H1 (cell line): ENCODE results near the gene RNF5. TPM values are rescaled to one million over a fixed set of nuclear protein-coding genes. Genes with fewer than 3 reads are reported as not detected.

Experiments used
- CTCF ChIA-PET: fragments of 300-600 bp; sonication (Branson Sonifier 250); formaldehyde crosslinking; loops from one replicate; lab custom pipeline; 2021; ENCODE audit not compliant: partially characterized antibody; lab: Charles Lee
- POLR2A ChIA-PET: fragments of 300-600 bp; sonication (Branson Sonifier 250); formaldehyde crosslinking; loops from one replicate; lab custom pipeline; 2021; ENCODE audit warnings: inconsistent platforms; ENCODE audit not compliant: partially characterized antibody; lab: Charles Lee
- DNase-seq, 2 experiments: peaks; one replicate each; pipeline versions ENCODE4 v3.0.0 to v3.0.0-alpha.2; 2010 to 2022; ENCODE audit warnings: low spot score in 2 of 2, low read depth in 1 of 2, mixed read lengths in 1 of 2
- FAIRE-seq: peaks from 2 replicates; lab custom pipeline; 2011; peaks lifted over from hg19 to GRCh38; lab: Jason Lieb, UNC
- H2AFZ ChIP-seq: 2 replicates; pipeline ENCODE4 v1.8.1; 2012; ENCODE audit warnings: low read length, inconsistent platforms
- H2AK5ac ChIP-seq: 2 replicates; pipeline ENCODE4 v1.6.1; 2013; ENCODE audit warnings: low read depth, low read length
- H2BK120ac ChIP-seq: replicated peaks from 2 replicates; pipeline ENCODE3; 2013; ENCODE audit warnings: low read depth, low read length, inconsistent platforms
- H2BK12ac ChIP-seq: 2 replicates; pipeline ENCODE4 v1.6.1; 2013; ENCODE audit warnings: low read depth, low read length
- H2BK15ac ChIP-seq: 2 replicates; pipeline ENCODE4 v1.6.1; 2013; ENCODE audit warnings: low read length
- H2BK20ac ChIP-seq: 2 replicates; pipeline ENCODE4 v1.6.1; 2013; ENCODE audit warnings: low read length
- H2BK5ac ChIP-seq: 2 replicates; pipeline ENCODE4 v1.6.1; 2013; ENCODE audit warnings: low read depth, low read length
- H3K14ac ChIP-seq: 2 replicates; pipeline ENCODE4 v1.6.1; 2013; ENCODE audit warnings: inconsistent platforms; ENCODE audit not compliant: insufficient read length
- H3K18ac ChIP-seq: 2 replicates; pipeline ENCODE4 v1.6.1; 2013; ENCODE audit warnings: low read length; ENCODE audit errors: extremely low read depth
- H3K23ac ChIP-seq: 2 replicates; pipeline ENCODE4 v1.6.1; 2013; ENCODE audit warnings: inconsistent platforms; ENCODE audit not compliant: insufficient read length
- H3K23me2 ChIP-seq: 2 replicates; pipeline ENCODE4 v1.6.1; 2013; ENCODE audit warnings: low read depth, low read length
- H3K27ac ChIP-seq: 2 replicates; pipeline ENCODE4 v1.6.1; 2011; ENCODE audit warnings: low read depth, low read length, inconsistent platforms
- H3K27me3 ChIP-seq, 4 experiments: replicated peaks in 1 of 4; 1 replicate in 1 of 4; 2 replicates in 3 of 4; pipeline versions ENCODE4 v1.6.1 to v1.8.1; 2011 to 2013; ENCODE audit warnings: low read length in 3 of 4, mild to moderate bottlenecking in 3 of 4, inconsistent platforms in 2 of 4, mixed read lengths in 2 of 4, moderate library complexity in 1 of 4; ENCODE audit not compliant: control insufficient read depth in 3 of 4, insufficient read depth in 3 of 4; ENCODE audit errors: extremely low read depth in 1 of 4
- H3K36me3 ChIP-seq, 4 experiments: 2 replicates each; pipeline versions ENCODE4 v1.6.1 to v1.8.1; 2011 to 2013; ENCODE audit warnings: mild to moderate bottlenecking in 4 of 4, low read length in 3 of 4, moderate library complexity in 2 of 4, control low read depth in 1 of 4, inconsistent platforms in 1 of 4; ENCODE audit not compliant: insufficient read depth in 4 of 4, control insufficient read depth in 2 of 4
- H3K4ac ChIP-seq: replicated peaks from 2 replicates; pipeline ENCODE3; 2013; ENCODE audit warnings: low read length, low read depth, mixed read lengths, inconsistent platforms; ENCODE audit not compliant: insufficient read length
- H3K4me1 ChIP-seq, 4 experiments: replicated peaks in 1 of 4; 1 replicate in 1 of 4; 2 replicates in 3 of 4; pipeline versions ENCODE4 v1.6.1 to v1.8.1; 2011 to 2013; ENCODE audit warnings: low read length in 3 of 4, inconsistent platforms in 2 of 4, mixed read lengths in 1 of 4; ENCODE audit not compliant: insufficient read depth in 4 of 4, control insufficient read depth in 3 of 4
- H3K4me2 ChIP-seq, 2 experiments: 2 replicates each; pipeline versions ENCODE4 v1.6.1 to v1.8.1; 2011 to 2013; ENCODE audit warnings: low read depth in 2 of 2, low read length in 2 of 2, control low read depth in 1 of 2, inconsistent platforms in 1 of 2, mild to moderate bottlenecking in 1 of 2; ENCODE audit not compliant: insufficient read depth in 1 of 2
- H3K4me3 ChIP-seq, 4 experiments: fragments of 200-600, 300-600 bp in 1 of 4; sonication (generic), shearing (Covaris generic), sonication (Bioruptor Twin) in 1 of 4; 2 replicates each; pipeline versions ENCODE4 v1.5.1 to v1.8.1; 2011 to 2016; ENCODE audit warnings: low read length in 4 of 4, low read depth in 3 of 4, control low read depth in 2 of 4, inconsistent platforms in 2 of 4, mild to moderate bottlenecking in 2 of 4, mixed read lengths in 1 of 4, moderate library complexity in 1 of 4; ENCODE audit not compliant: insufficient read depth in 2 of 4; ENCODE audit errors: extremely low read depth in 1 of 4
- H3K56ac ChIP-seq: replicated peaks from 2 replicates; pipeline ENCODE3; 2013; ENCODE audit warnings: low read depth, mild to moderate bottlenecking, mixed read lengths, low read length, inconsistent platforms; ENCODE audit not compliant: insufficient read length
- H3K79me1 ChIP-seq: 2 replicates; pipeline ENCODE4 v1.6.1; 2013; ENCODE audit warnings: low read depth, low read length, control low read depth
- H3K79me2 ChIP-seq, 2 experiments: 2 replicates each; pipeline versions ENCODE4 v1.6.1 to v1.8.1; 2012 to 2013; ENCODE audit warnings: low read length in 2 of 2, mild to moderate bottlenecking in 2 of 2, inconsistent platforms in 1 of 2; ENCODE audit not compliant: insufficient read depth in 2 of 2, control insufficient read depth in 1 of 2
- H3K9ac ChIP-seq, 4 experiments: replicated peaks in 1 of 4; 1 replicate in 1 of 4; 2 replicates in 3 of 4; pipeline versions ENCODE4 v1.6.1 to v1.8.1; 2011 to 2013; ENCODE audit warnings: low read depth in 3 of 4, low read length in 3 of 4, control low read depth in 2 of 4, mild to moderate bottlenecking in 2 of 4, moderate library complexity in 2 of 4, inconsistent platforms in 1 of 4; ENCODE audit errors: extremely low read depth in 1 of 4
- H3K9me3 ChIP-seq, 2 experiments: 2 replicates each; pipeline versions ENCODE4 v1.6.1 to v1.8.1; 2012 to 2013; ENCODE audit warnings: mild to moderate bottlenecking in 2 of 2, moderate library complexity in 2 of 2, control low read depth in 1 of 2, inconsistent platforms in 1 of 2, low read depth in 1 of 2, low read length in 1 of 2, mixed read lengths in 1 of 2; ENCODE audit not compliant: insufficient read depth in 2 of 2
- H4K20me1 ChIP-seq, 2 experiments: replicated peaks in 1 of 2; 2 replicates each; pipeline versions ENCODE3 to v1.8.1; 2011 to 2013; ENCODE audit warnings: inconsistent platforms in 2 of 2, low read length in 2 of 2, mild to moderate bottlenecking in 1 of 2; ENCODE audit not compliant: insufficient read depth in 2 of 2, control insufficient read depth in 1 of 2
- H4K5ac ChIP-seq: 2 replicates; pipeline ENCODE4 v1.6.1; 2013; ENCODE audit warnings: low read length, low read depth, mixed read lengths, inconsistent platforms; ENCODE audit not compliant: insufficient read length
- H4K8ac ChIP-seq: 2 replicates; pipeline ENCODE4 v1.8.0; 2013; ENCODE audit warnings: mild to moderate bottlenecking, moderate library complexity, low read length, inconsistent platforms; ENCODE audit not compliant: insufficient read depth; ENCODE audit errors: extremely low read depth
- H4K91ac ChIP-seq: replicated peaks from 2 replicates; pipeline ENCODE3; 2013; ENCODE audit warnings: low read length, mixed read lengths, inconsistent platforms; ENCODE audit not compliant: insufficient read length
- ASH2L ChIP-seq: fragments of 200-600, 300-600 bp; sonication (generic); IDR thresholded peaks from one replicate; pipeline ENCODE4 v1.7.1; 2017; ENCODE audit warnings: low read length
- KDM4A ChIP-seq: IDR thresholded peaks from one replicate; pipeline ENCODE4 v1.7.1; 2012; ENCODE audit warnings: low read depth, mild to moderate bottlenecking, moderate library complexity, low read length, inconsistent platforms; ENCODE audit not compliant: severe bottlenecking
- SP2 ChIP-seq: IDR thresholded peaks from 2 replicates; pipeline ENCODE4 v1.6.1; 2012; ENCODE audit warnings: mild to moderate bottlenecking, low read length, inconsistent platforms
- YY1 ChIP-seq: IDR thresholded peaks from 2 replicates; pipeline ENCODE4 v1.6.1; 2011; ENCODE audit warnings: low read depth, mild to moderate bottlenecking, low read length
- ZNF274 ChIP-seq: IDR thresholded peaks from 2 replicates; pipeline ENCODE4 v1.7.0; 2012; ENCODE audit warnings: low read length, borderline replicate concordance; ENCODE audit errors: extremely low read depth
- WGBS, 2 experiments: shearing (Covaris generic) in 1 of 2; methylation state at CpG; one replicate each; pipeline versions ENCODE4 v1.1.6 to v1.1.7; 2013 to 2015; ENCODE audit warnings: low lambda C conversion rate in 2 of 2, mixed read lengths in 2 of 2, inconsistent platforms in 1 of 2, low coverage in 1 of 2, missing lambda C conversion rate in 1 of 2; ENCODE audit not compliant: insufficient replicate concordance in 2 of 2, insufficient coverage in 1 of 2, insufficient read length in 1 of 2; ENCODE audit errors: extremely low coverage in 1 of 2, missing lambda C conversion rate in 1 of 2; 5-methylcytosine and 5-hydroxymethylcytosine counted together
- polyA plus RNA-seq, 7 experiments: library from polyadenylated mRNA; depleted of rRNA in 3 of 7; stranded (reverse) in 5 of 7; unstranded in 2 of 7; fragments of >200 nt in 5 of 7; fragments of 200-250 nt in 2 of 7; gene quantifications; 1 replicate in 5 of 7; 2 replicates in 1 of 7; 4 replicates in 1 of 7; pipeline versions ENCODE4 v1.2.1 to v1.2.3, GENCODE V29; 2011 to 2013; ENCODE audit warnings: missing spikeins in 2 of 7, mixed read lengths in 2 of 7
- total RNA-seq: library from RNA; stranded (reverse); fragmentation: NEBNext Ultra II Directional; extraction: Animal tissue kit (Norgen Biotek cat#: 25700); gene quantifications from 2 replicates; pipeline ENCODE4 v1.2.1, GENCODE V29; 2021

RNF5 gene
- total and polyA plus RNA-seq, 2 of the 8 experiments (the other 6 are each of a cell fraction or from before 2014, with no cell fraction given): 90.0 to 158 TPM

DNA sequence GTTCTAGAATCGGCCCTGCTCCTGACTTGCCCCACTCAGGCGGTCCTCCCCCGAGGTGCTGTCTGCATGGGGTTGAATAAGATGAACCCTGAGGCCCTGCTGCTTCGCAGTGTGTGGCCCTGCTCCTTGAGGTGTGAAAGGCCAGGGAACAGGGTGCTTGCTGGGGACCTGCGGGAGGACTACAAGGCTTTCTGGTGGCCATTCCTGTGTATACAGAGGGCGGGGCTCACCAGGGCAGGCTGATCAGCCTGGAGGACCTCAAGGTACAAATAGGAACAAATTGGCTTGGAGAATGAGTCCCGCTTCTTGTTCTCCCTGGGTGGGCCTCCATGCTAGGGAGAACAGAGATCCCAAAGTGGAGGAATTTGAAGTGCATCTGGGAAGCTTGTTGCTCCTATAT lies 40.0 kb downstream of the RNF5 start:
- CTCF ChIA-PET: interaction anchor here (1.0 kb wide), 1 partner anchor 28 kb away, joined by 5 read pairs; no protein-coding TSS in a partner anchor
- TF ChIP-seq ASH2L (no peak), YY1 (no peak), KDM4A (no peak), SP2 (no peak), ZNF274 (no peak)
- TF ChIP-seq, all 59 proteins: peak for 0
- H4K20me1 ChIP-seq: no peaks in the 10 kb centered on the region
- FAIRE-seq (no peak), DNase-seq (no peak)
- no peak overlapping the region for H2BK20ac ChIP-seq
- no peak overlapping the region for H3K14ac ChIP-seq
- no peaks in the 10 kb centered on the region for H3K27me3 ChIP-seq
- peaks cover 0 to under 1% (median 0%) of the 10 kb centered on the region in 4 experiments; a peak in 1 of 7 replicates for H3K4me1 ChIP-seq
- no peak overlapping the region for H2AFZ ChIP-seq
- H4K91ac ChIP-seq: no peak overlapping the region
- H2BK15ac ChIP-seq: no peak overlapping the region
- no peak overlapping the region for H2AK5ac ChIP-seq
- H3K23ac ChIP-seq: no peak overlapping the region
- no peaks in the 10 kb centered on the region for H3K36me3 ChIP-seq
- no peak overlapping the region for H2BK120ac ChIP-seq
- 84% methylated on average over 7 of the region's 7 CpGs; no CpG with 5 or more reads in 1 of the 2 experiments for WGBS, 2 experiments
- H4K8ac ChIP-seq: no peak overlapping the region
- H2BK12ac ChIP-seq: no peak overlapping the region
- POLR2A ChIA-PET: no interaction called here
- no peak overlapping the region for H3K9ac ChIP-seq
- no peak overlapping the region for H3K18ac ChIP-seq
- H3K79me1 ChIP-seq: no peaks in the 10 kb centered on the region
- H3K4ac ChIP-seq: no peak overlapping the region
- H2BK5ac ChIP-seq: peak overlapping the region; percentile 13; the same call in 1 of the 2 replicates
- H4K5ac ChIP-seq: no peak overlapping the region
- no peaks in the 10 kb centered on the region for H3K79me2 ChIP-seq
- no peaks in the 10 kb centered on the region; the same call in 1 of the 2 replicates for H3K23me2 ChIP-seq
- no peak overlapping the region for H3K27ac ChIP-seq
- no peak overlapping the region for H3K4me2 ChIP-seq
- H3K56ac ChIP-seq: no peak overlapping the region
- H3K9me3 ChIP-seq: no peaks in the 10 kb centered on the region
- H3K4me3 ChIP-seq: no peak overlapping the region
